ENCODE data around the gene SENP3.

The SENP3 gene

GRCh38 chr17:7555320-7555948, 6.3 kb upstream of the SENP3 start:
- TF ChIP-seq CTCF (IDR thresholded peaks at IDR 0.05; ENCODE audit: low read depth, low read length, missing control alignments): no peak
- DNase-seq (ENCODE audit: low read depth): no peak
- no peak overlapping the region for H3K4me3 ChIP-seq (ENCODE audit: low read depth, low read length)
- in situ Hi-C loops (cut with HindIII; ENCODE audit: low sequenced_read_pairs): no loop called here

GRCh38 chr17:7556627-7557026, 5.1 kb upstream of the SENP3 start:
- H3K4me3 ChIP-seq (ENCODE audit: low read depth, low read length): no peak overlapping the region
- in situ Hi-C loops (cut with HindIII; ENCODE audit: low sequenced_read_pairs): no loop called here
- no peak for TF ChIP-seq CTCF (IDR thresholded peaks at IDR 0.05; ENCODE audit: low read depth, low read length, missing control alignments)
- DNase-seq (ENCODE audit: low read depth): no peak

- in situ Hi-C loops (cut with HindIII; ENCODE audit: low sequenced_read_pairs): no loop called here
- TF ChIP-seq CTCF (IDR thresholded peaks at IDR 0.05; ENCODE audit: low read depth, low read length, missing control alignments): no peak
- DNase-seq (ENCODE audit: low read depth): no peak
- H3K4me3 ChIP-seq (ENCODE audit: low read depth, low read length): no peak overlapping the region
These were observed 4.5 kb upstream of the SENP3 start for GRCh38 chr17:7557147-7557764.

- in situ Hi-C loops (cut with HindIII; ENCODE audit: low sequenced_read_pairs): no loop called here
- no peak for TF ChIP-seq CTCF (IDR thresholded peaks at IDR 0.05; ENCODE audit: low read depth, low read length, missing control alignments)
- no peak overlapping the region for H3K4me3 ChIP-seq (ENCODE audit: low read depth, low read length)
- no peak for DNase-seq (ENCODE audit: low read depth)
These were observed 3.8 kb upstream of the SENP3 start for GRCh38 chr17:7557775-7558543.

- no peak for DNase-seq (ENCODE audit: low read depth)
- H3K4me3 ChIP-seq (ENCODE audit: low read depth, low read length): no peak within 1 kb of the TSS
- in situ Hi-C loops (cut with HindIII; ENCODE audit: low sequenced_read_pairs): no loop called here
- no peak for TF ChIP-seq CTCF (IDR thresholded peaks at IDR 0.05; ENCODE audit: low read depth, low read length, missing control alignments)
These were observed 3.0 kb upstream of the SENP3 start, which contains the start of gene TNFSF13 for GRCh38 chr17:7558544-7559319. Gene TNFSF13, plus strand, starts transcription at chr17:7558750. Its CDS starts 290 bp downstream, at chr17:7559040.

Data from astrocyte of the cerebellum (primary cell).